ENCODE results near the gene C1orf21.

GRCh38 chr1:184568148-184568547, 181.3 kb downstream of the C1orf21 start:
- no peak for TF ChIP-seq CTCF (IDR thresholded peaks at IDR 0.05 in 8 of 11, conservative IDR thresholded peaks at IDR 0.05 in 3 of 11)
- no peak for TF ChIP-seq POLR2A (IDR thresholded peaks at IDR 0.05)
- no peak for TF ChIP-seq POLR2AphosphoS5 (IDR thresholded peaks at IDR 0.05)
